Fibroblast of lung (primary cell): Measurements from ENCODE around the gene SALL2. TPM values are rescaled to one million over a fixed set of nuclear protein-coding genes. Genes with fewer than 3 reads are reported as not detected.

ENCODE experiments used
- DNase-seq, 2 donors: peaks; one replicate each; pipeline versions ENCODE4 v3.0.0 to v3.0.0-alpha.2; 2010; ENCODE audit warnings: low read depth in 2 of 2
- H2AFZ ChIP-seq: 2 replicates; pipeline ENCODE4 v1.5.1; 2012; ENCODE audit warnings: low read length, control low read depth, inconsistent platforms
- H3K27ac ChIP-seq: 2 replicates; pipeline ENCODE4 v1.5.1; 2011; ENCODE audit warnings: low read length, control low read depth; ENCODE audit not compliant: insufficient read depth
- H3K27me3 ChIP-seq: 2 replicates; pipeline ENCODE4 v1.5.1; 2011; ENCODE audit warnings: mild to moderate bottlenecking, low read length; ENCODE audit not compliant: control insufficient read depth, insufficient read depth
- H3K36me3 ChIP-seq: 2 replicates; pipeline ENCODE4 v1.5.1; 2011; ENCODE audit warnings: low read length; ENCODE audit not compliant: control insufficient read depth, insufficient read depth
- H3K4me1 ChIP-seq: 2 replicates; pipeline ENCODE4 v1.5.1; 2011; ENCODE audit warnings: low read length; ENCODE audit not compliant: control insufficient read depth, insufficient read depth; ENCODE audit errors: extremely low read depth
- H3K4me2 ChIP-seq: 2 replicates; pipeline ENCODE4 v1.5.1; 2011; ENCODE audit warnings: low read length, control low read depth; ENCODE audit not compliant: insufficient read depth; ENCODE audit errors: extremely low read depth
- H3K4me3 ChIP-seq, 4 experiments: fragments of 200-600 bp in 1 of 4; sonication (generic) in 1 of 4; replicated peaks in 1 of 4; 2 replicates each; pipeline ENCODE4 v1.5.1; 2011 to 2016; ENCODE audit warnings: low read length in 4 of 4, low read depth in 3 of 4, mild to moderate bottlenecking in 3 of 4, control low read depth in 2 of 4, inconsistent platforms in 1 of 4, mixed read lengths in 1 of 4; ENCODE audit not compliant: insufficient read depth in 1 of 4; ENCODE audit errors: control extremely low read depth in 1 of 4
- H3K79me2 ChIP-seq: 2 replicates; pipeline ENCODE4 v1.5.1; 2012; ENCODE audit warnings: mild to moderate bottlenecking, low read length, inconsistent platforms; ENCODE audit not compliant: control insufficient read depth, insufficient read depth
- H3K9ac ChIP-seq: 2 replicates; pipeline ENCODE4 v1.5.1; 2011; ENCODE audit warnings: mild to moderate bottlenecking, low read length, control low read depth; ENCODE audit not compliant: insufficient read depth
- H3K9me3 ChIP-seq: 2 replicates; pipeline ENCODE4 v1.5.1; 2012; ENCODE audit warnings: low read depth, low read length; ENCODE audit not compliant: control insufficient read depth, insufficient read depth
- H4K20me1 ChIP-seq: 2 replicates; pipeline ENCODE4 v1.5.1; 2011; ENCODE audit warnings: low read length; ENCODE audit not compliant: control insufficient read depth, insufficient read depth; ENCODE audit errors: extremely low read depth
- EZH2 ChIP-seq: IDR thresholded peaks from 2 replicates; pipeline ENCODE4 v1.5.1; 2012; ENCODE audit warnings: low read length, control low read depth, mild to moderate bottlenecking; ENCODE audit errors: missing control alignments
- polyA plus RNA-seq, 2 donors: library from polyadenylated mRNA; depleted of rRNA in 1 of 2; stranded (reverse) in 1 of 2; unstranded in 1 of 2; fragments of >200 nt; gene quantifications; 2 replicates each; pipeline ENCODE4 v1.2.1, GENCODE V29; 2011 to 2012; ENCODE audit warnings: missing spikeins in 1 of 2
- total RNA-seq: library from RNA; depleted of rRNA; stranded (reverse); fragments of >200 nt; gene quantifications from 2 replicates; pipeline ENCODE4 v1.2.1, GENCODE V29; 2014
- TF ChIP-seq, protein P1 (sequence below), 2 donors: IDR thresholded peaks in 1 of 2; conservative IDR thresholded peaks in 1 of 2; 1 replicate in 1 of 2; 2 replicates in 1 of 2; pipeline ENCODE4 v1.5.1; 2011 to 2012; ENCODE audit warnings: low read length in 2 of 2, control low read depth in 1 of 2, inconsistent platforms in 1 of 2, low read depth in 1 of 2, mild to moderate bottlenecking in 1 of 2

Gene SALL2
- total and polyA plus RNA-seq, 2 donors (not counting 1 experiment from before 2014, with no cell fraction given) = 3.5 to 3.9 TPM

DNA sequence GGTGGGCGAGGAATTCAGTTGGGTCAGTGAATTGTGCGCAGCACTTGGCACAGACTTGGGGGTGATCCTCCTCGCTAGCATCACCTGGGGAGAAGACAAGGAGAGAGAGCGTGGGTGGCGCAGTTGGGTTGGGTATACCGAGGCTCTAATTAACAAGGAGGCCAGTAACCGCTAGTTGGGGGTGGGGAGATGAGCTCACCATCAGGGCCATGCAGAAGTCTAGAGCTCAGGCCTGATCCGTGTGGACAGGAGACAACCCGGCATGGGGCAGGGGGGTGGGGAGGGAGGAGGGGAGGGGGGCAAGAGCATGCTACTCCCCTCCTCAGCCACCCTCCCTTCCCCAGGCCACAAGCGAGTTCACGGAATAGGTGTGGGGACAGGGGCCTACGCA lies 580 bp downstream of the SALL2 start:
- Histone ChIP-seq H3K79me2 (no peaks in the 10 kb centered on the region), H2AFZ (no peak overlapping the region), H4K20me1 (no peaks in the 10 kb centered on the region), H3K9me3 (no peaks in the 10 kb centered on the region), H3K27ac (no peak overlapping the region), H3K4me1 (no peaks in the 10 kb centered on the region), H3K27me3 (no peaks in the 10 kb centered on the region), H3K4me3 (peak overlapping the region; percentile 49 to 71 (median 58)), H3K4me2 (peak overlapping the region; percentile 85), H3K36me3 (no peaks in the 10 kb centered on the region), H3K9ac (no peak overlapping the region)
- peak; percentile 19 to 42 for DNase-seq
- TF ChIP-seq, protein P1, sequence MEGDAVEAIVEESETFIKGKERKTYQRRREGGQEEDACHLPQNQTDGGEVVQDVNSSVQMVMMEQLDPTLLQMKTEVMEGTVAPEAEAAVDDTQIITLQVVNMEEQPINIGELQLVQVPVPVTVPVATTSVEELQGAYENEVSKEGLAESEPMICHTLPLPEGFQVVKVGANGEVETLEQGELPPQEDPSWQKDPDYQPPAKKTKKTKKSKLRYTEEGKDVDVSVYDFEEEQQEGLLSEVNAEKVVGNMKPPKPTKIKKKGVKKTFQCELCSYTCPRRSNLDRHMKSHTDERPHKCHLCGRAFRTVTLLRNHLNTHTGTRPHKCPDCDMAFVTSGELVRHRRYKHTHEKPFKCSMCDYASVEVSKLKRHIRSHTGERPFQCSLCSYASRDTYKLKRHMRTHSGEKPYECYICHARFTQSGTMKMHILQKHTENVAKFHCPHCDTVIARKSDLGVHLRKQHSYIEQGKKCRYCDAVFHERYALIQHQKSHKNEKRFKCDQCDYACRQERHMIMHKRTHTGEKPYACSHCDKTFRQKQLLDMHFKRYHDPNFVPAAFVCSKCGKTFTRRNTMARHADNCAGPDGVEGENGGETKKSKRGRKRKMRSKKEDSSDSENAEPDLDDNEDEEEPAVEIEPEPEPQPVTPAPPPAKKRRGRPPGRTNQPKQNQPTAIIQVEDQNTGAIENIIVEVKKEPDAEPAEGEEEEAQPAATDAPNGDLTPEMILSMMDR (conservative IDR thresholded peaks at IDR 0.05 in 1 of 2, IDR thresholded peaks at IDR 0.05 in 1 of 2; ENCODE audit: low read depth in 1 of 2, low read length in 2 of 2) = no peak
- TF ChIP-seq EZH2 = no peak

DNA sequence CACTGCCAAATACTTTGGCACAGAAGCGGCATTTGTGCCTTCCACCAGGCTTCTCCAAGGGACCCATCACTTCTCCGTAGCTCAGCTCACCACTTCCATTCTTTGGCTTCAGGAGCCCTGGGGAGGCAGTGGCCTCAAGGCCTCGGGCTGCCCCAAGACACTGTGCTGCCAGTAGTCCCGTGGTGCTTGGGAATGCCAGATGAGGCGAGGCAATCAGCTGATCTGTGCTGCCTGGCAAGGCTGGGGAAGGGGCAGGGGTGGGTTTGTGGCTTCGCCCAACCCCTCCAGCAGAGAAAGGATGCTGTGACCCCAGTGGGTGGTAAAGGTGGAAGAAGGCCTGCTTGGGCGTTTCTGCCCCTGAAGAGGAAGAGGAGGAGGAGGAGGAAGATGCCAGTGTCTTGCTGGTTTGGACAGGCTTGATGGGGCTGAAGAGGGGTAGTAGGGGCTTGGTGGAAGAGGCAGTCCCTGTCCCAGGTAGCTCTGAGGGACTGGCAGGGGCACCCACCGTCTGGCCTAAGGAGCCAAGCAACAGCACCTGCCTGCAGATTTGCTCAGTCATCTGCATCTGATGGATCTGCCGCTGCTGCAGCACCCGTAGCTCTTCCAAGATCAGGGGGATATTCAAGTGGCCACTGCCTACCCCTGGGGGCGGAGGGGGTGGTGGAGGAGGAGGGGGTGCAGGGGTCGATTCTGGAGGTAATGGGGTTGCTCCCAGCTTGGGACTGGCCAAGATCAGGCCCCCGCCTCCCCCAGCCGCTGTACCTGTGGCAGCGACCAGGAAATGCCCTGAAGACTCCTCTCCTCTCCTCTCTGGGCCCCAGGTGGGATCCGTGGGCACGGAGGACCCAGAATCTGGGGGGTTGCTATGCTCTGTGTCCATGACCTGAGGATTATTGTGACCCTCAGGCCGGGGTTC lies 1.3 kb downstream of the SALL2 start:
- H3K9me3 ChIP-seq = no peaks in the 10 kb centered on the region
- H2AFZ ChIP-seq = no peak overlapping the region
- peak overlapping the region; percentile 66 for H3K4me2 ChIP-seq
- H3K27me3 ChIP-seq = no peaks in the 10 kb centered on the region
- H3K9ac ChIP-seq = no peak overlapping the region
- TF ChIP-seq, protein P1 (conservative IDR thresholded peaks at IDR 0.05 in 1 of 2, IDR thresholded peaks at IDR 0.05 in 1 of 2; ENCODE audit: low read depth in 1 of 2, low read length in 2 of 2) = no peak
- no peak for TF ChIP-seq EZH2
- H3K4me1 ChIP-seq = no peaks in the 10 kb centered on the region
- no peaks in the 10 kb centered on the region for H3K79me2 ChIP-seq
- no peak overlapping the region for H3K27ac ChIP-seq
- DNase-seq = no peak
- H3K4me3 ChIP-seq = peak overlapping the region; percentile 19 to 71 (median 56)
- no peaks in the 10 kb centered on the region for H4K20me1 ChIP-seq
- H3K36me3 ChIP-seq = no peaks in the 10 kb centered on the region

DNA sequence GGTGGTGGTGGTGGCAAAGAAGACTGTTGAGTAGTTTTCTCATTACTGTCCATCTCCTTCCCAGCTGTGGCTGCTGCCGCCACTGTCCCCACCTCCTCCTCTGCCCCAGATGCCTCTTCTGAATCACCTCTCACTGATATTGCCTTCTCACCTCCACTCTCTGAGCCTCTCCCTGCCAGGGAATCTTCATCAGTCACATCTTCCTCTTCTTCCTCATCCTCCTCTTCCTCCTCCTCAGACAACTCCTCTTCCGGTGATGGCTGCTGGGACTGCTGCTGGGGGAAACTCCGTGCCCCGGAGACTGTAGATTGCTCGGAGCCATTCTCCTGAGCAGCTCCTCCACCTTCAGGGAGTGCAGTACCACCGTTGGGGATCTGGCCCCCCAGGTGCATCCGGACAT lies 2.9 kb downstream of the SALL2 start:
- H3K9ac ChIP-seq = no peak overlapping the region
- no peak overlapping the region for H2AFZ ChIP-seq
- no peak overlapping the region for H3K27ac ChIP-seq
- TF ChIP-seq, protein P1 (conservative IDR thresholded peaks at IDR 0.05 in 1 of 2, IDR thresholded peaks at IDR 0.05 in 1 of 2; ENCODE audit: low read depth in 1 of 2, low read length in 2 of 2) = no peak
- TF ChIP-seq EZH2 = no peak
- no peak overlapping the region for H3K4me3 ChIP-seq
- H3K36me3 ChIP-seq = no peaks in the 10 kb centered on the region
- no peaks in the 10 kb centered on the region for H4K20me1 ChIP-seq
- H3K4me2 ChIP-seq = no peak overlapping the region
- no peak for DNase-seq
- H3K79me2 ChIP-seq = no peaks in the 10 kb centered on the region
- H3K9me3 ChIP-seq = no peaks in the 10 kb centered on the region
- no peaks in the 10 kb centered on the region for H3K27me3 ChIP-seq
- H3K4me1 ChIP-seq = no peaks in the 10 kb centered on the region
